ENCODE results near the gene METTL22.

The METTL22 gene

GRCh38 chr16:8621572-8622314 is at the start of gene METTL22:
Gene METTL22 (plus strand): TSS chr16:8621698. CDS start chr16:8625666, 3,968 bp downstream.
- peak; percentile 89 for DNase-seq (ENCODE audit: low read depth)

- DNase-seq (ENCODE audit: low read depth) = no peak
Observed at GRCh38 chr16:8572063-8572918, 49.2 kb upstream of the METTL22 start.

- DNase-seq (ENCODE audit: low read depth) = no peak
Observed at GRCh38 chr16:8572919-8573724, 48.4 kb upstream of the METTL22 start.

GRCh38 chr16:8575399-8575798 is 46.1 kb upstream of the METTL22 start:
- no peak for DNase-seq (ENCODE audit: low read depth)

- no peak for DNase-seq (ENCODE audit: low read depth)
Observed at GRCh38 chr16:8576141-8577004, 45.1 kb upstream of the METTL22 start.

- no peak for DNase-seq (ENCODE audit: low read depth)
Observed at GRCh38 chr16:8577678-8578304, 43.7 kb upstream of the METTL22 start.

GRCh38 chr16:8579559-8579958 is 41.9 kb upstream of the METTL22 start:
- DNase-seq (ENCODE audit: low read depth) = no peak

GRCh38 chr16:8581831-8582580 is 39.5 kb upstream of the METTL22 start:
- no peak for DNase-seq (ENCODE audit: low read depth)

- no peak for DNase-seq (ENCODE audit: low read depth)
Observed at GRCh38 chr16:8583199-8583598, 38.3 kb upstream of the METTL22 start.

- DNase-seq (ENCODE audit: low read depth) = no peak
Observed at GRCh38 chr16:8583732-8584131, 37.8 kb upstream of the METTL22 start.

- no peak for DNase-seq (ENCODE audit: low read depth)
Observed at GRCh38 chr16:8585041-8585440, 36.5 kb upstream of the METTL22 start.

- DNase-seq (ENCODE audit: low read depth) = no peak
Observed at GRCh38 chr16:8585857-8586256, 35.6 kb upstream of the METTL22 start.

GRCh38 chr16:8587065-8587464 is 34.4 kb upstream of the METTL22 start:
- no peak for DNase-seq (ENCODE audit: low read depth)

- no peak for DNase-seq (ENCODE audit: low read depth)
Observed at GRCh38 chr16:8588682-8589056, 32.8 kb upstream of the METTL22 start.

- DNase-seq (ENCODE audit: low read depth) = no peak
Observed at GRCh38 chr16:8589057-8589899, 32.2 kb upstream of the METTL22 start.

GRCh38 chr16:8589900-8590688 is 31.4 kb upstream of the METTL22 start, which contains the start of gene TMEM114:
Gene TMEM114 (minus strand): TSS chr16:8590511. CDS start chr16:8589838, 673 bp downstream.
- DNase-seq (ENCODE audit: low read depth) = no peak

- no peak for DNase-seq (ENCODE audit: low read depth)
Observed at GRCh38 chr16:8590811-8591210, 30.7 kb upstream of the METTL22 start.

GRCh38 chr16:8591451-8591850 is 30.0 kb upstream of the METTL22 start:
- DNase-seq (ENCODE audit: low read depth) = no peak
